ENCODE results near the gene MGAT4A.

GRCh38 chr2:98654699-98655495 lies 76.0 kb downstream of the MGAT4A start:
- TF ChIP-seq, protein P1, sequence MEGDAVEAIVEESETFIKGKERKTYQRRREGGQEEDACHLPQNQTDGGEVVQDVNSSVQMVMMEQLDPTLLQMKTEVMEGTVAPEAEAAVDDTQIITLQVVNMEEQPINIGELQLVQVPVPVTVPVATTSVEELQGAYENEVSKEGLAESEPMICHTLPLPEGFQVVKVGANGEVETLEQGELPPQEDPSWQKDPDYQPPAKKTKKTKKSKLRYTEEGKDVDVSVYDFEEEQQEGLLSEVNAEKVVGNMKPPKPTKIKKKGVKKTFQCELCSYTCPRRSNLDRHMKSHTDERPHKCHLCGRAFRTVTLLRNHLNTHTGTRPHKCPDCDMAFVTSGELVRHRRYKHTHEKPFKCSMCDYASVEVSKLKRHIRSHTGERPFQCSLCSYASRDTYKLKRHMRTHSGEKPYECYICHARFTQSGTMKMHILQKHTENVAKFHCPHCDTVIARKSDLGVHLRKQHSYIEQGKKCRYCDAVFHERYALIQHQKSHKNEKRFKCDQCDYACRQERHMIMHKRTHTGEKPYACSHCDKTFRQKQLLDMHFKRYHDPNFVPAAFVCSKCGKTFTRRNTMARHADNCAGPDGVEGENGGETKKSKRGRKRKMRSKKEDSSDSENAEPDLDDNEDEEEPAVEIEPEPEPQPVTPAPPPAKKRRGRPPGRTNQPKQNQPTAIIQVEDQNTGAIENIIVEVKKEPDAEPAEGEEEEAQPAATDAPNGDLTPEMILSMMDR (IDR thresholded peaks at IDR 0.05) = no peak
- no peak for TF ChIP-seq POLR2A (IDR thresholded peaks at IDR 0.05)
